Neural progenitor cell (in vitro differentiated cells): ENCODE data around the gene CYB5R4. TPM values are rescaled to one million over a fixed set of nuclear protein-coding genes. Genes with fewer than 3 reads are reported as not detected.

Source experiments
- DNase-seq: peaks from one replicate; pipeline ENCODE4 v3.0.0-alpha.2; 2016; ENCODE audit warnings: low spot score
- H2AFZ ChIP-seq: fragments of 200-600 bp; sonication (generic); replicated peaks from 2 replicates; pipeline ENCODE4 v1.6.1; 2016; ENCODE audit warnings: antibody characterized with exemption
- H3F3A ChIP-seq: fragments of 200-600 bp; sonication (generic); 2 replicates; pipeline ENCODE4 v1.6.1; 2016; ENCODE audit warnings: antibody characterized with exemption, low read depth
- H3K27ac ChIP-seq: fragments of 200-600 bp; sonication (generic); 2 replicates; pipeline ENCODE4 v1.5.1; 2016; ENCODE audit warnings: mild to moderate bottlenecking
- H3K27me3 ChIP-seq: fragments of 200-600 bp; sonication (generic); 2 replicates; pipeline ENCODE4 v1.6.1; 2016; ENCODE audit warnings: mild to moderate bottlenecking, moderate library complexity
- H3K36me3 ChIP-seq: fragments of 200-600 bp; sonication (generic); 2 replicates; pipeline ENCODE4 v1.5.1; 2016
- H3K4me1 ChIP-seq: fragments of 200-600 bp; sonication (generic); 2 replicates; pipeline ENCODE4 v1.6.1; 2016; ENCODE audit warnings: mixed run types
- H3K4me2 ChIP-seq: fragments of 200-600 bp; sonication (generic); 2 replicates; pipeline ENCODE4 v1.6.1; 2016
- H3K4me3 ChIP-seq: fragments of 200-600 bp; sonication (generic); 2 replicates; pipeline ENCODE4 v1.5.1; 2016
- H3K79me2 ChIP-seq: fragments of 200-600 bp; sonication (generic); 2 replicates; pipeline ENCODE4 v1.6.1; 2016; ENCODE audit warnings: low read depth
- H3K9ac ChIP-seq: fragments of 200-600 bp; sonication (generic); 2 replicates; pipeline ENCODE4 v1.6.1; 2016
- H3K9me3 ChIP-seq: fragments of 200-600 bp; sonication (generic); 2 replicates; pipeline ENCODE4 v1.5.1; 2016; ENCODE audit warnings: low read depth
- H4K20me1 ChIP-seq: fragments of 200-600 bp; sonication (generic); 2 replicates; pipeline ENCODE4 v1.6.1; 2016; ENCODE audit warnings: low read depth
- H3K27ac Mint-ChIP-seq: 3 replicates; pipeline ENCODE4 v1.8.0; 2021; ENCODE audit warnings: mixed read lengths
- H3K27me3 Mint-ChIP-seq: 2 replicates; pipeline ENCODE4 v1.8.0; 2022; ENCODE audit warnings: low read depth, mild to moderate bottlenecking, inconsistent platforms, moderate library complexity, mixed read lengths; ENCODE audit not compliant: insufficient read depth
- H3K36me3 Mint-ChIP-seq: 3 replicates; pipeline ENCODE4 v1.8.0; 2021; ENCODE audit warnings: mixed read lengths
- H3K4me1 Mint-ChIP-seq: 3 replicates; pipeline ENCODE4 v1.8.0; 2021; ENCODE audit warnings: mixed read lengths
- H3K4me3 Mint-ChIP-seq: 3 replicates; pipeline ENCODE4 v1.8.0; 2021; ENCODE audit warnings: mild to moderate bottlenecking, moderate library complexity, mixed read lengths
- H3K9me3 Mint-ChIP-seq: 3 replicates; pipeline ENCODE4 v1.8.0; 2020; ENCODE audit warnings: mixed read lengths
- EZH2 ChIP-seq: fragments of 200-600 bp; sonication (generic); IDR thresholded peaks from 2 replicates; pipeline ENCODE4 v1.6.1; 2017; ENCODE audit warnings: antibody characterized with exemption, mild to moderate bottlenecking, moderate library complexity
- EZH2phosphoT487 ChIP-seq: fragments of 200-600 bp; sonication (generic); IDR thresholded peaks from 2 replicates; pipeline ENCODE4 v1.6.1; 2017; ENCODE audit warnings: antibody characterized with exemption
- total RNA-seq: library from RNA; depleted of rRNA; stranded (reverse); fragments of >200 nt; gene quantifications from 2 replicates; pipeline ENCODE4 v1.2.3, GENCODE V29; 2015; ENCODE audit warnings: low replicate concordance
- TF ChIP-seq, protein P1 (sequence below): fragments of 200-600 bp; sonication (generic); IDR thresholded peaks from 2 replicates; pipeline ENCODE4 v1.5.1; 2017; ENCODE audit warnings: antibody characterized with exemption, mild to moderate bottlenecking

Gene CYB5R4
- total RNA-seq, 1 donor from 2014 or later, result 8.5 TPM

DNA sequence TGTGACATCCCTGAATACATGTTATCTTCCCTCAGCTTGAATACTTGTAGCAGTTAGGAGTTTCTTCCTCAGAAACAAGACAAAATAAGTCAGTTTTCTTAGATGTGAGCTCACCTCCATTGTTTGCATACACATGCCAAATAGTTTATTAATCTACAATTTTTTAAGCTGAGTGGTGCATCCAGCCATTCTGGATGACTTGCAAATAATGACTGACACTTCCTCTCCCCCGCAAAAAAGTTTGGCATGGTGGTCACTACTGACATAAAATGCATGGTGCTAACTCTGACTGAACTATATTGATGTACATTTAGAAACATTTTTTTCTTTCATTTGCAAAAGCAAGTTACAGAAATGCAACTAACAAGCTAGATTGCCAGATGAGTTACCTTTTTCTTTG lies 55.5 kb downstream of the CYB5R4 start:
- Histone ChIP-seq H2AFZ (no peak overlapping the region), H3K4me1 (no peaks in the 10 kb centered on the region), H3F3A (no peaks in the 10 kb centered on the region), H3K27me3 (no peaks in the 10 kb centered on the region), H3K9ac (no peak overlapping the region), H3K9me3 (no peaks in the 10 kb centered on the region), H4K20me1 (no peaks in the 10 kb centered on the region), H3K4me3 (no peak overlapping the region), H3K36me3 (no peaks in the 10 kb centered on the region), H3K27ac (no peak overlapping the region), H3K79me2 (no peaks in the 10 kb centered on the region), H3K4me2 (no peak overlapping the region)
- Mint-ChIP-seq H3K27me3 (no peaks in the 10 kb centered on the region), H3K36me3 (no peaks in the 10 kb centered on the region), H3K27ac (no peak overlapping the region), H3K4me1 (no peaks in the 10 kb centered on the region), H3K4me3 (no peak overlapping the region), H3K9me3 (no peaks in the 10 kb centered on the region)
- DNase-seq, result no peak
- TF ChIP-seq EZH2phosphoT487 (no peak), EZH2 (no peak)
- TF ChIP-seq, protein P1, sequence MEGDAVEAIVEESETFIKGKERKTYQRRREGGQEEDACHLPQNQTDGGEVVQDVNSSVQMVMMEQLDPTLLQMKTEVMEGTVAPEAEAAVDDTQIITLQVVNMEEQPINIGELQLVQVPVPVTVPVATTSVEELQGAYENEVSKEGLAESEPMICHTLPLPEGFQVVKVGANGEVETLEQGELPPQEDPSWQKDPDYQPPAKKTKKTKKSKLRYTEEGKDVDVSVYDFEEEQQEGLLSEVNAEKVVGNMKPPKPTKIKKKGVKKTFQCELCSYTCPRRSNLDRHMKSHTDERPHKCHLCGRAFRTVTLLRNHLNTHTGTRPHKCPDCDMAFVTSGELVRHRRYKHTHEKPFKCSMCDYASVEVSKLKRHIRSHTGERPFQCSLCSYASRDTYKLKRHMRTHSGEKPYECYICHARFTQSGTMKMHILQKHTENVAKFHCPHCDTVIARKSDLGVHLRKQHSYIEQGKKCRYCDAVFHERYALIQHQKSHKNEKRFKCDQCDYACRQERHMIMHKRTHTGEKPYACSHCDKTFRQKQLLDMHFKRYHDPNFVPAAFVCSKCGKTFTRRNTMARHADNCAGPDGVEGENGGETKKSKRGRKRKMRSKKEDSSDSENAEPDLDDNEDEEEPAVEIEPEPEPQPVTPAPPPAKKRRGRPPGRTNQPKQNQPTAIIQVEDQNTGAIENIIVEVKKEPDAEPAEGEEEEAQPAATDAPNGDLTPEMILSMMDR, result no peak

GRCh38 chr6:83917001-83917400 lies 57.5 kb downstream of the CYB5R4 start:
- TF ChIP-seq EZH2 (no peak), EZH2phosphoT487 (no peak)
- TF ChIP-seq, protein P1, result no peak
- H3K79me2 ChIP-seq, result no peaks in the 10 kb centered on the region
- Mint-ChIP-seq H3K36me3 (no peaks in the 10 kb centered on the region), H3K4me3 (no peak overlapping the region), H3K4me1 (no peaks in the 10 kb centered on the region), H3K27me3 (no peaks in the 10 kb centered on the region), H3K27ac (no peak overlapping the region), H3K9me3 (no peaks in the 10 kb centered on the region)
- no peak overlapping the region for H3K9ac ChIP-seq
- no peaks in the 10 kb centered on the region for H3K27me3 ChIP-seq
- no peak overlapping the region for H3K4me2 ChIP-seq
- H3K4me1 ChIP-seq, result no peaks in the 10 kb centered on the region
- H3F3A ChIP-seq, result no peaks in the 10 kb centered on the region
- no peak overlapping the region for H2AFZ ChIP-seq
- H3K36me3 ChIP-seq, result no peaks in the 10 kb centered on the region
- H3K9me3 ChIP-seq, result no peaks in the 10 kb centered on the region
- no peak for DNase-seq
- H3K27ac ChIP-seq, result no peak overlapping the region
- no peaks in the 10 kb centered on the region for H4K20me1 ChIP-seq
- no peak overlapping the region for H3K4me3 ChIP-seq

GRCh38 chr6:83920017-83920416 lies 60.5 kb downstream of the CYB5R4 start:
- peaks cover 3% of the 10 kb centered on the region for H3K36me3 Mint-ChIP-seq
- no peak for DNase-seq
- no peaks in the 10 kb centered on the region for H3K27me3 Mint-ChIP-seq

More at GRCh38 chr6:83920017-83920416, 60.5 kb downstream of the CYB5R4 start:
- Histone ChIP-seq H3K27ac (no peak overlapping the region), H3K4me2 (no peak overlapping the region), H3K79me2 (no peaks in the 10 kb centered on the region), H3K27me3 (no peaks in the 10 kb centered on the region), H3K9me3 (no peaks in the 10 kb centered on the region), H3K4me3 (no peak overlapping the region), H3K36me3 (no peaks in the 10 kb centered on the region), H4K20me1 (no peaks in the 10 kb centered on the region), H3K9ac (no peak overlapping the region), H3F3A (no peaks in the 10 kb centered on the region), H3K4me1 (no peaks in the 10 kb centered on the region), H2AFZ (no peak overlapping the region)
- H3K4me1 Mint-ChIP-seq, result no peaks in the 10 kb centered on the region
- TF ChIP-seq, protein P1, result no peak
- TF ChIP-seq EZH2 (no peak), EZH2phosphoT487 (no peak)
- no peaks in the 10 kb centered on the region for H3K9me3 Mint-ChIP-seq
- no peak overlapping the region for H3K4me3 Mint-ChIP-seq
- H3K27ac Mint-ChIP-seq, result no peak overlapping the region
